Esophagus squamous epithelium (tissue), 5 donors: ENCODE results near the gene KLF6. TPM values are rescaled to one million over a fixed set of nuclear protein-coding genes. Genes with fewer than 3 reads are reported as not detected.

ENCODE experiments used
- DNase-seq: peaks from one replicate; lab custom pipeline; 2025; lab: John Stamatoyannopoulos, UW
- H3K27ac ChIP-seq, 4 donors: fragments of 200-600 bp; sonication (generic); one replicate each; pipeline ENCODE4 v1.5.1; 2016 to 2019; ENCODE audit warnings: mild to moderate bottlenecking in 1 of 4
- H3K27me3 ChIP-seq, 4 donors: fragments of 200-600 bp; sonication (generic); 1 replicate in 3 of 4; 2 replicates in 1 of 4; pipeline versions ENCODE4 v1.5.1 to v1.6.0; 2017 to 2021; ENCODE audit warnings: antibody characterized with exemption in 1 of 4
- H3K36me3 ChIP-seq, 3 donors: fragments of 200-600 bp; sonication (generic); one replicate each; pipeline ENCODE4 v1.5.1; 2016 to 2019
- H3K4me1 ChIP-seq, 3 donors: fragments of 200-600 bp; sonication (generic); one replicate each; pipeline ENCODE4 v1.5.1; 2017 to 2019
- H3K4me3 ChIP-seq, 4 donors: fragments of 200-600 bp; sonication (generic); 1 replicate in 3 of 4; 2 replicates in 1 of 4; pipeline ENCODE4 v1.5.1; 2016 to 2019; ENCODE audit warnings: mild to moderate bottlenecking in 2 of 4, moderate library complexity in 1 of 4
- H3K9me3 ChIP-seq, 3 donors: fragments of 200-600 bp; sonication (generic); one replicate each; pipeline ENCODE4 v1.5.1; 2016 to 2019
- CTCF ChIP-seq, 6 experiments: fragments of 450-650 bp in 4 of 6; fragments of 200-600 bp in 2 of 6; sonication (generic) in 2 of 6; IDR thresholded peaks; one replicate each; pipeline ENCODE4 v1.5.1; 2016 to 2019; ENCODE audit warnings: antibody characterized with exemption in 6 of 6, mild to moderate bottlenecking in 4 of 6, moderate library complexity in 4 of 6
- POLR2A ChIP-seq, 4 donors: fragments of 450-650 bp; IDR thresholded peaks; one replicate each; pipeline ENCODE4 v1.6.1; 2017; ENCODE audit warnings: antibody characterized with exemption in 4 of 4, mild to moderate bottlenecking in 4 of 4, moderate library complexity in 3 of 4
- WGBS, 2 donors: methylation state at CpG; one replicate each; pipeline ENCODE4 v1.1.5; 2018; 5-methylcytosine and 5-hydroxymethylcytosine counted together
- intact Hi-C: fragments of 100-400 bp; cut with DNase I; formaldehyde crosslinking; loops from one replicate; pipeline ENCODE4 v1.15.0; 2022
- total RNA-seq, 4 donors: library from RNA; depleted of rRNA; stranded (reverse); fragments of >200 nt; gene quantifications; one replicate each; pipeline ENCODE4 v1.1.0, GENCODE V29; 2016
- donor health status: DM: yes; HTN: yes; CAD: no.

Gene KLF6
- total RNA-seq, 4 donors from 2014 or later: 39.6 to 91.2 (median 74.2) TPM

DNA sequence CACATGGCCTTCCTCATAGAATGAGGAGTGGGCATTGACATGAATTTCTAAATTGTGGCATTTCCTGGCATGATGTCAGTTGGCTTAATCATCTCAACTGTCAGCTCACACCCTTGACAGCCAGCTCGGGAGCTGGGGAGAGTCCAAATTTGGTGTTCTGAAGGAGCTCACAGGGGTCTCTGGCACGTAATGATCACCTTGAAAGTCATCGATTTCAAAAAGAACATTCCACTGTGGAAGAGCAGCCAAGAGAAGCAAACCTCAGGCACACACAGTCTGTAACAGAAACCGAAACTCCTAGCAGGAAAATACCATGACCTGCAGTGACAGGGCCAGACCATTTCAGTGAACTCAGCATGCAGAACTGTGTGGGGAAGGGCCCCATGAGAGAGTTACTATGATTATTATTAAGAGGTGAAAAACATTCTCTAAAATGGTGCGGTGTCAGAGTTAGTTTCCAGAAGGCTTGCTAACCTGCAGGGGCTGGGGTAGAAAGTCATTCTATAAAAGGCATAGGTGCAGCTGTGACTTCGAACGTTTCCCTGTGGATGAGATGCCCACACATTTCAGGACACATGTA, 26.4 kb upstream of the KLF6 start:
- intact Hi-C loops: no loop called here
- peak overlapping the region in 3 of 4 donors; percentile 9 to 47 (median 19) for H3K4me3 ChIP-seq
- DNase-seq: no peak
- no peak for TF ChIP-seq CTCF (IDR thresholded peaks at IDR 0.05)
- peak in 1 of 4 donors; percentile 5 for TF ChIP-seq POLR2A (IDR thresholded peaks at IDR 0.05)
- H3K36me3 ChIP-seq: no peaks in the 10 kb centered on the region
- H3K4me1 ChIP-seq: peaks cover 39 to 71% (median 39%) of the 10 kb centered on the region in 3 donors
- no peaks in the 10 kb centered on the region for H3K9me3 ChIP-seq
- H3K27me3 ChIP-seq: no peaks in the 10 kb centered on the region
- H3K27ac ChIP-seq: peak overlapping the region; percentile 85 to 95 (median 88)
- WGBS, 2 donors: 17 to 21% methylated on average over 7 of the region's 7 CpGs

DNA sequence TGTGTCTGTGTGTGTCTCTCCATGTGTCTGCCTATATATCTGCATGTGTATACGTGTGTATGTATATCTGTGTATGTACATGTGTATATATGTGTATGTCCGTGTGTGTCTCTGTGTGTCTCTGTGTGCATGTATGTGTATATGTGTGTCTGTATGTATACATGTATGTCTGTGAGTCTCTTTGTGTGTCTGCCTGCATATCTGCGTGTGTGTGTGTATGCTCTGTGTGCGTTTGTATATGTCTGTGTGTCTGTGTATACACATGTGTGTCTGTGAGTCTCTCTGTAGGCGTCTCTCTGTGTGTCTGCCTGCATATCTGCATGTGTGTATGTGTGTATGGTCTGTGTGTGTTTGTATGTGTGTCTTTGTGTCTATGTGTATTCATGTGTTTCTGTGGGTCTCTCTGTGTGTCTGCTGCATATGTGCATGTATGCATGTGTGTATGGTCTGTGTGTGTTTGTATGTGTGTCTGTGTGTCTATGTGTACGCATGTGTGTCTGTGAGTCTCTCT, 23.7 kb upstream of the KLF6 start:
- Histone ChIP-seq H3K4me3 (no peak overlapping the region), H3K27ac (peak overlapping the region; percentile 85 to 95 (median 92)), H3K9me3 (no peaks in the 10 kb centered on the region), H3K27me3 (no peaks in the 10 kb centered on the region), H3K4me1 (peaks cover 42 to 80% (median 49%) of the 10 kb centered on the region in 3 donors), H3K36me3 (no peaks in the 10 kb centered on the region)
- DNase-seq: no peak
- TF ChIP-seq CTCF (IDR thresholded peaks at IDR 0.05) (no peak), POLR2A (IDR thresholded peaks at IDR 0.05) (no peak)
- WGBS, 2 donors: 92 to 93% methylated on average over 6 of the region's 6 CpGs
- intact Hi-C loops: no loop called here

GRCh38 chr10:3807928-3808496, 23.0 kb upstream of the KLF6 start:
- Histone ChIP-seq H3K4me1 (peaks cover 42 to 75% (median 49%) of the 10 kb centered on the region in 3 donors), H3K36me3 (no peaks in the 10 kb centered on the region), H3K4me3 (no peak overlapping the region), H3K27ac (peak overlapping the region; percentile 85 to 95 (median 92)), H3K9me3 (no peaks in the 10 kb centered on the region), H3K27me3 (no peaks in the 10 kb centered on the region)
- no peak for DNase-seq
- WGBS, 2 donors: 56 to 60% methylated on average over 11 of the region's 12 CpGs
- no peak for TF ChIP-seq CTCF (IDR thresholded peaks at IDR 0.05)
- TF ChIP-seq POLR2A (IDR thresholded peaks at IDR 0.05): no peak
- intact Hi-C loops: no loop called here

GRCh38 chr10:3807211-3807927, 22.4 kb upstream of the KLF6 start:
- H3K4me1 ChIP-seq: peaks cover 42 to 73% (median 49%) of the 10 kb centered on the region in 3 donors
- no peaks in the 10 kb centered on the region for H3K36me3 ChIP-seq
- H3K27ac ChIP-seq: peak overlapping the region; percentile 85 to 95 (median 92)
- no peaks in the 10 kb centered on the region for H3K9me3 ChIP-seq
- no peak overlapping the region for H3K4me3 ChIP-seq
- intact Hi-C loops: no loop called here
- TF ChIP-seq CTCF (IDR thresholded peaks at IDR 0.05): no peak
- no peak for TF ChIP-seq POLR2A (IDR thresholded peaks at IDR 0.05)
- no peak for DNase-seq
- WGBS, 2 donors: 78 to 85% methylated on average over 7 to 9 of the region's 15 CpGs
- H3K27me3 ChIP-seq: no peaks in the 10 kb centered on the region

- H3K4me1 ChIP-seq: peaks cover 38 to 66% (median 45%) of the 10 kb centered on the region in 3 donors
- intact Hi-C loops: no loop called here
- WGBS, 2 donors: 31 to 32% methylated on average over 4 to 5 of the region's 5 CpGs
- TF ChIP-seq POLR2A (IDR thresholded peaks at IDR 0.05) (no peak), CTCF (IDR thresholded peaks at IDR 0.05) (no peak)
- no peak overlapping the region for H3K4me3 ChIP-seq
- no peaks in the 10 kb centered on the region for H3K9me3 ChIP-seq
- H3K36me3 ChIP-seq: no peaks in the 10 kb centered on the region
- H3K27ac ChIP-seq: peak overlapping the region; percentile 73 to 95 (median 92)
- H3K27me3 ChIP-seq: no peaks in the 10 kb centered on the region
- no peak for DNase-seq
These were observed 21.6 kb upstream of the KLF6 start for GRCh38 chr10:3806603-3807002.
